ENCODE data around the gene CD300E.

- TF ChIP-seq CTCF (conservative IDR thresholded peaks at IDR 0.05 in 1 of 2, IDR thresholded peaks at IDR 0.05 in 1 of 2; ENCODE audit: low read depth in 1 of 2, low read length in 2 of 2) (no peak), EZH2 (IDR thresholded peaks at IDR 0.05; ENCODE audit: low read length, missing control alignments) (no peak)
These were observed 26.4 kb upstream of the CD300E start for GRCh38 chr17:74649909-74650308.

All from fibroblast of lung (primary cell).